MCF 10A (cell line): ENCODE results near the gene TMEM209. TPM values are rescaled to one million over a fixed set of nuclear protein-coding genes. Genes with fewer than 3 reads are reported as not detected.

Source experiments
- BruUV-seq: library from RNA; stranded (reverse); fragments of 400-500 nt; replicated peaks from 2 replicates; lab custom pipeline; 2021; lab: Mats Ljungman, UMichigan
- CTCF ChIA-PET: fragments of 300-600 bp; sonication (Branson Sonifier 250); formaldehyde crosslinking; extraction: SDS; loops from one replicate; lab custom pipeline; 2021; ENCODE audit warnings: antibody characterized with exemption, inconsistent platforms; lab: Yijun Ruan, JAX
- POLR2A ChIA-PET: fragments of 300-600, 350-650 bp; sonication (Branson Sonifier 250); formaldehyde crosslinking; extraction: SDS; loops from one replicate; lab custom pipeline; 2020; ENCODE audit warnings: antibody characterized with exemption, inconsistent platforms; lab: Yijun Ruan, JAX
- DNase-seq: peaks from one replicate; pipeline ENCODE4 v3.0.0-alpha.2; 2018; ENCODE audit not compliant: unreplicated experiment
- H3K27ac Mint-ChIP-seq: one replicate; pipeline ENCODE4 v1.8.0; 2022; ENCODE audit warnings: mild to moderate bottlenecking, low read depth, mixed read lengths; ENCODE audit not compliant: unreplicated experiment
- H3K27me3 Mint-ChIP-seq: one replicate; pipeline ENCODE4 v1.8.0; 2022; ENCODE audit warnings: mixed read lengths; ENCODE audit not compliant: insufficient read depth, unreplicated experiment
- H3K36me3 Mint-ChIP-seq: one replicate; pipeline ENCODE4 v1.8.0; 2022; ENCODE audit warnings: mild to moderate bottlenecking, moderate library complexity, mixed read lengths; ENCODE audit not compliant: insufficient read depth, unreplicated experiment
- H3K4me1 Mint-ChIP-seq: one replicate; pipeline ENCODE4 v1.8.0; 2022; ENCODE audit warnings: mixed read lengths; ENCODE audit not compliant: insufficient read depth, unreplicated experiment
- H3K4me3 Mint-ChIP-seq: one replicate; pipeline ENCODE4 v1.8.0; 2022; ENCODE audit warnings: mild to moderate bottlenecking, moderate library complexity, mixed read lengths; ENCODE audit not compliant: unreplicated experiment
- H3K9me3 Mint-ChIP-seq: one replicate; pipeline ENCODE4 v1.8.0; 2022; ENCODE audit warnings: mixed read lengths; ENCODE audit not compliant: unreplicated experiment
- CTCF ChIP-seq: fragments of 200-600 bp; IDR thresholded peaks from one replicate; pipeline ENCODE4 v1.8.0; 2022; ENCODE audit warnings: antibody characterized with exemption, mild to moderate bottlenecking; ENCODE audit not compliant: unreplicated experiment
- intact Hi-C: fragments of 100-400 bp; cut with micrococcal nuclease; formaldehyde crosslinking; loops from 2 replicates; pipeline ENCODE4 v1.14.1; 2022
- total RNA-seq: library from RNA; stranded (reverse); gene quantifications from 2 replicates; pipeline ENCODE4 v1.2.3, GENCODE V29; 2022

Gene TMEM209
- total RNA-seq, 1 experiment from 2014 or later: 38.3 TPM

GRCh38 chr7:130208516-130208915, 3.3 kb upstream of the TMEM209 start:
- Mint-ChIP-seq H3K36me3 (peaks cover 12% of the 10 kb centered on the region), H3K4me1 (peaks cover 6% of the 10 kb centered on the region), H3K4me3 (no peak overlapping the region), H3K27me3 (no peaks in the 10 kb centered on the region), H3K9me3 (no peaks in the 10 kb centered on the region), H3K27ac (no peak overlapping the region)
- BruUV-seq: no TSS peak
- intact Hi-C loops: loop anchor here (10.0 kb wide), 1 partner anchor 146 kb away; no protein-coding TSS in a partner anchor
- DNase-seq: no peak
- POLR2A ChIA-PET: interaction anchor here (1.4 kb wide), 1 partner anchor 84 kb away, joined by 6 read pairs; the partner anchor contains the start of gene CPA4
- TF ChIP-seq CTCF: no peak
- CTCF ChIA-PET: no interaction called here

GRCh38 chr7:130207642-130208041, 2.4 kb upstream of the TMEM209 start, which contains the start of gene SSMEM1:
TSS of gene SSMEM1 (plus strand) at chr7:130207860. CDS start at chr7:130207911, 51 bp downstream.
- intact Hi-C loops: loop anchor here (10.0 kb wide), 1 partner anchor 147 kb away; no protein-coding TSS in a partner anchor
- no peaks in the 10 kb centered on the region for H3K27me3 Mint-ChIP-seq
- no peaks in the 10 kb centered on the region for H3K9me3 Mint-ChIP-seq
- TF ChIP-seq CTCF: no peak
- peaks cover 21% of the 10 kb centered on the region for H3K36me3 Mint-ChIP-seq
- DNase-seq: peak; percentile 41
- BruUV-seq: no TSS peak
- ChIA-PET CTCF (no interaction called here), POLR2A (no interaction called here)
- no peak within 1 kb of the TSS for H3K4me3 Mint-ChIP-seq
- H3K27ac Mint-ChIP-seq: peak within 1 kb of the TSS; percentile 37
- peaks cover 12% of the 10 kb centered on the region for H3K4me1 Mint-ChIP-seq

GRCh38 chr7:130207033-130207432, 1.8 kb upstream of the TMEM209 start:
- ChIA-PET POLR2A (no interaction called here), CTCF (interaction anchor here (0.6 kb wide), 1 partner anchor 178 kb away, joined by 5 read pairs; no protein-coding TSS in a partner anchor)
- no peaks in the 10 kb centered on the region for H3K9me3 Mint-ChIP-seq
- H3K27me3 Mint-ChIP-seq: no peaks in the 10 kb centered on the region
- intact Hi-C loops: loop anchor here (10.0 kb wide), 1 partner anchor 148 kb away; no protein-coding TSS in a partner anchor
- no peak for TF ChIP-seq CTCF
- no TSS peak for BruUV-seq
- no peak for DNase-seq
- H3K27ac Mint-ChIP-seq: peak overlapping the region; percentile 37
- H3K4me1 Mint-ChIP-seq: peaks cover 12% of the 10 kb centered on the region
- no peak overlapping the region for H3K4me3 Mint-ChIP-seq
- H3K36me3 Mint-ChIP-seq: peaks cover 27% of the 10 kb centered on the region

GRCh38 chr7:130201796-130202195, 3.4 kb downstream of the TMEM209 start:
- peaks cover 67% of the 10 kb centered on the region for H3K36me3 Mint-ChIP-seq
- H3K4me3 Mint-ChIP-seq: no peak overlapping the region

More at GRCh38 chr7:130201796-130202195, 3.4 kb downstream of the TMEM209 start:
- no peak for TF ChIP-seq CTCF
- DNase-seq: no peak
- no TSS peak for BruUV-seq
- Mint-ChIP-seq H3K4me1 (peaks cover 6% of the 10 kb centered on the region), H3K27me3 (no peaks in the 10 kb centered on the region), H3K9me3 (no peaks in the 10 kb centered on the region), H3K27ac (no peak overlapping the region)
- intact Hi-C loops: loop anchor here (10.0 kb wide), 1 partner anchor 153 kb away; no protein-coding TSS in a partner anchor
- ChIA-PET CTCF (interaction anchor here (0.7 kb wide), 1 partner anchor 20 kb away, joined by 3 read pairs; no protein-coding TSS in a partner anchor), POLR2A (interaction anchor here (1.1 kb wide), 1 partner anchor 19 kb away, joined by 4 read pairs; no protein-coding TSS in a partner anchor)
